ENCODE data around the gene DDX28. TPM values are rescaled to one million over a fixed set of nuclear protein-coding genes. Genes with fewer than 3 reads are reported as not detected.

The DDX28 gene
- 9.4 and 9.9 TPM in 2 replicates for total RNA-seq (2014; rRNA removed; shearing (Covaris generic))

- peak within 1 kb of the TSS; percentile 98 for H3K4me3 ChIP-seq
- peak; percentile 84 to 85 for DNase-seq
- H3K27ac ChIP-seq: peak within 1 kb of the TSS; percentile 86
- H3K27me3 ChIP-seq: no peaks in the 10 kb centered on the region
- H3K36me3 ChIP-seq: no peaks in the 10 kb centered on the region
- H3K9me3 ChIP-seq (replicated peaks): no peaks in the 10 kb centered on the region
- H3K4me1 ChIP-seq: no peaks in the 10 kb centered on the region; the same call in 1 of the 2 replicates
These were observed at the start of gene DDX28, which contains the start of gene DUS2 for GRCh38 chr16:68022728-68023537. TSS of gene DDX28 (minus strand) at chr16:68023232. CDS start at chr16:68023202, 30 bp downstream. TSS of gene DUS2 (plus strand) at chr16:68023284. CDS start at chr16:68038024, 14,740 bp downstream.

- H3K36me3 ChIP-seq: no peaks in the 10 kb centered on the region
- no peaks in the 10 kb centered on the region for H3K27me3 ChIP-seq
- peaks cover 41% of the 10 kb centered on the region for H3K4me1 ChIP-seq
- H3K27ac ChIP-seq: peak overlapping the region; percentile 42
- no peak overlapping the region for H3K4me3 ChIP-seq
- no peaks in the 10 kb centered on the region for H3K9me3 ChIP-seq (replicated peaks)
- no peak for DNase-seq
These were observed 49.1 kb upstream of the DDX28 start for GRCh38 chr16:68072038-68072695.

GRCh38 chr16:68071518-68071901, 48.5 kb upstream of the DDX28 start:
- DNase-seq: no peak
- Histone ChIP-seq H3K4me3 (no peak overlapping the region), H3K4me1 (peaks cover 41% of the 10 kb centered on the region), H3K27ac (no peak overlapping the region), H3K27me3 (no peaks in the 10 kb centered on the region), H3K9me3 (replicated peaks) (no peaks in the 10 kb centered on the region), H3K36me3 (no peaks in the 10 kb centered on the region)

DNA sequence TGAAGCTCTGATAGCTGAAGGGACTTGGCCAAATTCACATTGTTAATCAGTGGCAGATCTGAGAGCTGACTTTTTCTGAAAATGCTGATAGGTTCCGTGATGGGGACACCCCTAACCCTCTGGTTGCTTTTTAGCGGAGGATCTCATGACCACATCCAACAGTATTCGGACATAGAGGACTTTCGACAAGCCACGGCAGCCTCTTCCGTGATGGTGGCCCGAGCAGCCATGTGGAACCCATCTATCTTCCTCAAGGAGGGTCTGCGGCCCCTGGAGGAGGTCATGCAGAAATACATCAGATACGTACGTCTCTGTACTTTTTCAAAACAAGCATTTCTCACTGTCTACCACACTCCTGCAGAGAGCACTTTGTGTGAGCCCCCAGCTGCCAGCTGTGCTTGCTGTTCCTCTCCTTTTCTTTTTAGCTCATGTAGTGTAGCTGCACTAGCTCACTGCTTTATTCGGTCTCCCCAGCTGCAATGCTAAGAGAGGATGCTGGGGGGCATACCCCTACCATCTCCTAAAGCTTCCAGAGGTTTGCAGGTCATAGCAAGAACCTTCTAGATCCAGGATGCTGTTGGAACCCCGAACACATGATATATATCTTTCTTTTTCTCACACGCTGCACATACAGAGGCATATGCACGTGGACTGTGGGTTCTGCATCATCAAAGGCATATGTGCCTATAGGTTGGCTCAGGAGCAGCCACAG, 47.9 kb upstream of the DDX28 start:
- H3K4me1 ChIP-seq: peaks cover 41% of the 10 kb centered on the region
- no peaks in the 10 kb centered on the region for H3K9me3 ChIP-seq (replicated peaks)
- no peak for DNase-seq
- H3K4me3 ChIP-seq: no peak overlapping the region
- H3K27me3 ChIP-seq: no peaks in the 10 kb centered on the region
- peak overlapping the region; percentile 70 for H3K27ac ChIP-seq
- H3K36me3 ChIP-seq: no peaks in the 10 kb centered on the region

DNA sequence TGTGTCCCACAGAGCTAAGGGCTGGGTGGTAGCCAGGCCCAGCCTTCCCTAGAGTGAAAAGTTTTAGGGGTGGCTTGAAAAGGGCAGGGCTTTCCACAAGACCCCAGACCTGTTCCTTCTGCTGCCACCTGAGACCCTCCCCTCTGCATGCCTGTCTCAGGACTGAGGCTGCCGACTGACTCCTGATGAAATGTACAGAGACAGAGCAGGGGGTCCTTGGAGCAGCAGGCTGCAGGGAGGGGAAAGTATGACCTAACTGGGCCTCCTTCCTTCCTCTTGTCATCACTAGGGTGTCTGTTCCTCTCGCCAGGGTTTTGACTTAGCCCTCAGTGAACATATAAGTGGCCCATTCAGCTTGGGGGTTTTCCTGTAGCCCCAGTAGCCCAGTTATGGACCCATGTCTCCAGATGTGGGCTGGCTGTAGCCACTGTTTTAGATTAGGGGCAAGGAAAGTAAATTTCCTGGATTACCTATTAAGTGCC, 47.3 kb upstream of the DDX28 start:
- H3K4me3 ChIP-seq: no peak overlapping the region
- H3K36me3 ChIP-seq: no peaks in the 10 kb centered on the region
- no peaks in the 10 kb centered on the region for H3K9me3 ChIP-seq (replicated peaks)
- peaks cover 41% of the 10 kb centered on the region for H3K4me1 ChIP-seq
- no peaks in the 10 kb centered on the region for H3K27me3 ChIP-seq
- DNase-seq: peak in 1 of 2 experiments; percentile 13
- peak overlapping the region; percentile 70 for H3K27ac ChIP-seq

DNA sequence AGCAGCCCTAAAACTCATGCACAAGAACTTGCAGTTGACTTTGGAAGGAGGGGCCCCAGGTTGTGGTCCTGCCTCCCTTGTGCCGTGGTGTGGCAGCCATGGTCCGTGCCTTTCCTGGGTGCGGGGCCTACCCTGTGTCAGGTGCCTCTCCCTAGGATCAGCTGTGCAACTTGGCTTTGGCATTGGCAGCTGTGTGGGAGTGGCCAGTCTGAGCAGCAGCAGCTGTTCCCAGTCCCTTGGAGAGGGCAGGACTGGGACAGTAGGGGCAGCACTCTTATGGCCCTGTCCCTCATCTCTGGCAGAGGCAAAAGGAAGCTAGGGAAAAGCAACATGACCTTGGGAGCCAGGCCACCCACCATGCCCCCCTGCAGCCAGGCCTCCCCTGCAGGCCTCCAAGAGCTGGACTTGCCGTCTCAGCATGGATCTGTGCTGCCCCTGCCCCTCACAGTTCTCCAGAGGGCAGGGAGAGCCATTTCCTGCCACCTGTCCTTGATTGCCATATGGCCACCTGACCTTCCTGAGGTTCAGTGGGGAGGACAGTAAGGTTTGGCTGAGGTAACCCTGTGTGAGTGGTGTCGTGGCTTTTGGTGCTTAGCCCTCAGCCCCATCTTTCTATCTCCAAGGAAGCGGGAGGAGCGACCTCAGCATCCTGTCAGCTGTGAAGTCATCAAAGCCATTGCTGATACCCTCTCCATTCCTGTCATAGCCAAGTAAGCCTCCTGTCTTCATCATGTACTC, 46.6 kb upstream of the DDX28 start:
- no peaks in the 10 kb centered on the region for H3K9me3 ChIP-seq (replicated peaks)
- H3K4me3 ChIP-seq: no peak overlapping the region
- H3K27me3 ChIP-seq: no peaks in the 10 kb centered on the region
- DNase-seq: peak; percentile 91 to 93
- H3K4me1 ChIP-seq: peaks cover 41% of the 10 kb centered on the region
- H3K27ac ChIP-seq: peak overlapping the region; percentile 70
- H3K36me3 ChIP-seq: no peaks in the 10 kb centered on the region

- H3K27ac ChIP-seq: peak overlapping the region; percentile 70
- DNase-seq: no peak
These were observed 45.9 kb upstream of the DDX28 start for GRCh38 chr16:68068926-68069325.

DNA sequence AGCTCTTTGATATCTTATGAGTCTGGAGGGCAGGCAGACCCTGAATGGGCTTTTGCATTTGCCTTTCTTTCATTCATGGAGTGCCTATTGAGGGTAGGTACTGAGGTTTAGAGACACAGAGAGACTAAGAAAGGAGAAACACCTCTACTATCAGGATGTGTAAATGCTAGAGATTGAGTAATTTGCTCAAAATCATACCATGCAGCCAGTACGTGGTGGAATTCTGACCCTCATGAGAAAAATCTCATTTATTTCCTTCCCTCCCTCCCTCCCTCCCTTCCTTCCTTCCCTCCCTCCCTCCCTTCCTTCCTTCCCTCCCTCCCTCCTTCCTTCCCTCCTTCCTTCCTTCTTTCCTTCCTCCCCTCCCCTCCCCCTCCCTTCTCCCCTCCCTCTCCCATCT, 43.7 kb upstream of the DDX28 start:
- no peak for DNase-seq
- no peaks in the 10 kb centered on the region for H3K36me3 ChIP-seq
- no peak overlapping the region for H3K4me3 ChIP-seq
- no peaks in the 10 kb centered on the region for H3K27me3 ChIP-seq
- H3K4me1 ChIP-seq: peaks cover 33% of the 10 kb centered on the region
- no peak overlapping the region for H3K27ac ChIP-seq
- no peaks in the 10 kb centered on the region for H3K9me3 ChIP-seq (replicated peaks)

More at GRCh38 chr16:68068926-68069325, 45.9 kb upstream of the DDX28 start:
- no peaks in the 10 kb centered on the region for H3K36me3 ChIP-seq
- H3K27me3 ChIP-seq: no peaks in the 10 kb centered on the region
- no peak overlapping the region for H3K4me3 ChIP-seq
- H3K4me1 ChIP-seq: peaks cover 41% of the 10 kb centered on the region
- H3K9me3 ChIP-seq (replicated peaks): no peaks in the 10 kb centered on the region

GRCh38 chr16:68065716-68066305, 42.8 kb upstream of the DDX28 start:
- Histone ChIP-seq H3K9me3 (replicated peaks) (no peaks in the 10 kb centered on the region), H3K27me3 (no peaks in the 10 kb centered on the region), H3K36me3 (no peaks in the 10 kb centered on the region), H3K27ac (no peak overlapping the region), H3K4me3 (no peak overlapping the region), H3K4me1 (peaks cover 28% of the 10 kb centered on the region)
- DNase-seq: no peak

DNA sequence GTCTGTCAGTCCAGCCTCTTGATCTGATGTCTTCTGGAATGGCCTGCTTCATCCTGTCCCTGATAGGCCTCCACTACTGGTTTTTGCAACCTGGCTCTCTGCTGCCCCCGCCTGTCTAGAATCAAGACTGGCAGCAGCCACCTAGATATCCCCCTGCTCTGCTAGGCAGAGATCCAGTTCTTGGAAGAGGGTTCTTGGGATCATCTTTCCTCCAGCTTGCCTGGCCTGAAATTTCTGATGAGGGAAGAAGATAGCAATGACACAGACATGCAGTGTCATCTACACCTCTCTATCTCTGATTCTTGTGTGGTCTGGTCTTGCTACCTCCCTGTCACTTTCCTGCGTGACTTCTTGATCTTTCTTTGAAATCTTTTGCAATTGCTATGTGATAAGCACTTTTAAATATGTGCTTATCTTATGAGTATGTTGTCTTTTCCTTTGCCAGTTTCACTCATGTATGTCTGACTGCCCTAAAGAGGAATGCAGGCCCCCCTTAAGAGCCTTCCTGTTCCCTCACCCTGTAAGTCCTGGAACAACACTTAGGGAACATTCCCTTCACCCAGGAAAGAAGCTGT, 41.8 kb upstream of the DDX28 start:
- Histone ChIP-seq H3K4me3 (no peak overlapping the region), H3K27me3 (no peaks in the 10 kb centered on the region), H3K27ac (no peak overlapping the region), H3K9me3 (replicated peaks) (no peaks in the 10 kb centered on the region), H3K4me1 (peaks cover 19% of the 10 kb centered on the region), H3K36me3 (no peaks in the 10 kb centered on the region)
- DNase-seq: peak; percentile 67 to 76

DNA sequence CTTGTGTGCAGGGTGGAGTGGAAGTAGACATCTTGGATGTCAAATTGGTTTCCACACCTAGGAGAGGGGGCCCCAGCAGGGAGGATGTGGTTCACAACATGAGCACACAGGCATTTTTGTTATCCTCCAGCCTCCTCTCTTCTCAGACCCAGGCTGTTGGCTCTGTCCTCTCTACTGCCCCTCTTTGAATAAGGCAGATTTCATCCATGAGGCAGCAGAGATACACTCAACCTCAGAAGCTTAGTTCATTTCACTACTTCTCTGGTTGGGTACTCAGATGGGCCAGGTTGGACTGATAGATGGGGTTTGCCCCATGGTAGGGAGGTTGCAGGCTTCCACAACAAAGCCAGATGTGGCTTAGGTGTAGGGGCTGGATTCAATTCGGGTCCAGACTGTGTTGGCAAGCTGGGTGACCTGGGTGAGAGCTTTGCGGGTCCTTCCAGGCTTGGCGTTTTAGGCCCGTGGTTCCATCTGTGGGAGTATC, 39.9 kb upstream of the DDX28 start:
- Histone ChIP-seq H3K36me3 (no peaks in the 10 kb centered on the region), H3K9me3 (replicated peaks) (no peaks in the 10 kb centered on the region), H3K4me1 (peaks cover 5% of the 10 kb centered on the region), H3K27me3 (no peaks in the 10 kb centered on the region), H3K4me3 (no peak overlapping the region), H3K27ac (no peak overlapping the region)
- DNase-seq: no peak

DNA sequence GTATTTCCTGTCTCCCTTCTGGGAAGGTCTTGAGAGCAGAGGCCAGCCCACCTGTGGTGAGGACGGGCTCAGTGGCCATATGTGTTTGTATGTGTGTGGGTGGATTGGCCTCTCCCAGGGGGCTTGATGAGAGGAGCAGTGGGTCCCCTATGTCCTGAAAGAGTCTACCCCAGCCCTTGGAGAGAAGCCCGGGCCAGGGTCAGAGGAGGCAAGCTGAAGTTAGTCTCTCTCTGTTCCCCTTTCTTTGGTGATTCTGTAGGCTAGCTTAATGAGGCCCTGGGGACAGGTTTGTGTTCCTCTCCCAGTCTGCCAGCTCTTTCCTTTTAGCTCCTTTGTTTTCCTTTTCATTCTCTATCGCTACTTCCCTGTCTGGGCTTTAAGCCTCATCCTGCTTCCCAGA, 38.4 kb upstream of the DDX28 start:
- DNase-seq: no peak
- no peak overlapping the region for H3K27ac ChIP-seq

GRCh38 chr16:68059804-68060203, 36.8 kb upstream of the DDX28 start:
- Histone ChIP-seq H3K4me3 (no peak overlapping the region), H3K27me3 (no peaks in the 10 kb centered on the region), H3K4me1 (no peaks in the 10 kb centered on the region), H3K36me3 (no peaks in the 10 kb centered on the region; the same call in 1 of the 2 replicates), H3K9me3 (replicated peaks) (no peaks in the 10 kb centered on the region), H3K27ac (no peak overlapping the region)
- no peak for DNase-seq

More for the DNA sequence above, 38.4 kb upstream of the DDX28 start:
- Histone ChIP-seq H3K4me3 (no peak overlapping the region), H3K4me1 (no peaks in the 10 kb centered on the region), H3K9me3 (replicated peaks) (no peaks in the 10 kb centered on the region), H3K36me3 (no peaks in the 10 kb centered on the region; the same call in 1 of the 2 replicates), H3K27me3 (no peaks in the 10 kb centered on the region)
